Left lung (tissue), 10 donors: ENCODE data around the gene KIAA0513. TPM values are rescaled to one million over a fixed set of nuclear protein-coding genes. Genes with fewer than 3 reads are reported as not detected.
A peak's percentile ranks its signal among the peaks of the same experiment; 100 is the strongest.
"Not testable (repeated sequence)": the region's sequence is repeated elsewhere in the genome, so short reads cannot be mapped to it uniquely, and the experiment has no call there.

Source experiments
- ATAC-seq: fragments of 200-7000 bp; cut with Tn5 transposase; one replicate; pipeline ENCODE4 v1.9.1; 2020; ENCODE audit warnings: moderate library complexity
- DNase-seq, 4 donors: peaks; one replicate each; pipeline ENCODE4 v3.0.0-alpha.2; 2013 to 2020
- H3K27ac ChIP-seq, 2 donors: fragments of 200-600 bp; sonication (generic) in 1 of 2; one replicate each; pipeline versions ENCODE4 v1.5.0 to v1.8.0; 2020 to 2021
- H3K27me3 ChIP-seq, 2 donors: fragments of 200-600 bp; sonication (generic) in 1 of 2; one replicate each; pipeline versions ENCODE4 v1.5.0 to v1.8.0; 2020 to 2021
- H3K36me3 ChIP-seq, 2 donors: fragments of 200-600 bp; sonication (generic) in 1 of 2; one replicate each; pipeline versions ENCODE4 v1.5.0 to v1.8.0; 2020 to 2021
- H3K4me1 ChIP-seq, 2 donors: fragments of 200-600 bp; one replicate each; pipeline ENCODE4 v1.8.0; 2021
- H3K4me3 ChIP-seq, 2 donors: fragments of 200-600 bp; sonication (generic) in 1 of 2; one replicate each; pipeline versions ENCODE4 v1.5.0 to v1.8.0; 2020 to 2021; ENCODE audit warnings: mild to moderate bottlenecking in 1 of 2
- H3K9me3 ChIP-seq, 2 donors: fragments of 200-600 bp; sonication (generic) in 1 of 2; one replicate each; pipeline versions ENCODE4 v1.5.0 to v1.8.0; 2020 to 2021
- intact Hi-C, 2 donors: fragments of 100-400 bp; cut with DNase I; formaldehyde crosslinking; loops; one replicate each; pipeline versions ENCODE4 v1.11.2 to v1.14.2; 2022
- polyA plus RNA-seq, 6 donors: library from polyadenylated mRNA; unstranded; fragments of 120-200 nt; gene quantifications; one replicate each; pipeline ENCODE4 v1.2.1, GENCODE V29; 2013; ENCODE audit not compliant: insufficient read length in 6 of 6
- total RNA-seq, 2 donors: library from RNA; stranded (reverse); fragmentation: NEBNext Ultra II Directional; extraction: Animal tissue kit (Norgen Biotek cat#: 25700); gene quantifications; one replicate each; pipeline ENCODE4 v1.2.1, GENCODE V29; 2021
- TF ChIP-seq, protein P1 (sequence below), 2 donors: fragments of 200-600 bp; sonication (generic) in 1 of 2; IDR thresholded peaks; one replicate each; pipeline versions ENCODE4 v1.5.0 to v1.8.0; 2021; ENCODE audit warnings: antibody characterized with exemption in 2 of 2
- donor health status: DM: no; HTN: yes; CAD: no.
- donor health status: DM: no; HTN: no; CAD: no.

The KIAA0513 gene
- total and polyA plus RNA-seq, 8 donors, result 4.4 to 31.7 (median 7.6) TPM

DNA sequence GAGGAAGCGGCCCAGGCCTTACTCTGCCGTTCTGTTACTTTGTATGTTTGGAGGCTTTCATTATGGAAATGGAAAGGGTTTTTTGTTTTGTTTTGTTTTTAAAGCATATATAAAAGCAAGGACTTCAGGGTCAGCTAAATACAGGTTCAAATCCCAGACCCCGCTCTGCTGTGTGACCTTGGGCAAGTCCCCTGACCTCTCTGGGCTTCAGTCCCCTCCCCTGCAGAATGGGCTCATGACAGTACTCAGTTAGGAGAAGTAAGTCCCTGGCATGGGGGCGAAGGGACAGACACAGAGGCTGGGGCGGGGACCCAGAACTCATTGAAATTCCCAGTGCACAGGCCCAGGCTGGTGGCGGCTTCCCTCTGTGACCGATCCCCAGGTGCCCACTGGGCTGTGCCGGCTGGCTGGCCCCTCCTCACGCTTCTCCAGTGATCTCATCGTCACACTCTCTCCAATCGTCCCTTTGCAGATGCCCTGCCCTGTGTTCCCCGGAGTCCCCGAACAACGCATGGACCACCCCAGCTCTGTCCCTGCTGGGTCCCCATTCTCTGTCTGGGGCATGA lies 85.7 kb downstream of the KIAA0513 start:
- intact Hi-C loops, result loop anchor here in 1 of 2 donors (10.0 kb wide), 1 partner anchor 122 kb away; no protein-coding TSS in a partner anchor
- peaks cover 0 to 9% of the 10 kb centered on the region in 2 donors for H3K4me1 ChIP-seq
- ATAC-seq (no peak), DNase-seq (no peak)
- no peaks in the 10 kb centered on the region for H3K9me3 ChIP-seq
- H3K36me3 ChIP-seq, result no peaks in the 10 kb centered on the region
- no peak overlapping the region for H3K4me3 ChIP-seq
- TF ChIP-seq, protein P1, sequence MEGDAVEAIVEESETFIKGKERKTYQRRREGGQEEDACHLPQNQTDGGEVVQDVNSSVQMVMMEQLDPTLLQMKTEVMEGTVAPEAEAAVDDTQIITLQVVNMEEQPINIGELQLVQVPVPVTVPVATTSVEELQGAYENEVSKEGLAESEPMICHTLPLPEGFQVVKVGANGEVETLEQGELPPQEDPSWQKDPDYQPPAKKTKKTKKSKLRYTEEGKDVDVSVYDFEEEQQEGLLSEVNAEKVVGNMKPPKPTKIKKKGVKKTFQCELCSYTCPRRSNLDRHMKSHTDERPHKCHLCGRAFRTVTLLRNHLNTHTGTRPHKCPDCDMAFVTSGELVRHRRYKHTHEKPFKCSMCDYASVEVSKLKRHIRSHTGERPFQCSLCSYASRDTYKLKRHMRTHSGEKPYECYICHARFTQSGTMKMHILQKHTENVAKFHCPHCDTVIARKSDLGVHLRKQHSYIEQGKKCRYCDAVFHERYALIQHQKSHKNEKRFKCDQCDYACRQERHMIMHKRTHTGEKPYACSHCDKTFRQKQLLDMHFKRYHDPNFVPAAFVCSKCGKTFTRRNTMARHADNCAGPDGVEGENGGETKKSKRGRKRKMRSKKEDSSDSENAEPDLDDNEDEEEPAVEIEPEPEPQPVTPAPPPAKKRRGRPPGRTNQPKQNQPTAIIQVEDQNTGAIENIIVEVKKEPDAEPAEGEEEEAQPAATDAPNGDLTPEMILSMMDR (IDR thresholded peaks at IDR 0.05), result no peak
- no peak overlapping the region for H3K27ac ChIP-seq
- no peaks in the 10 kb centered on the region for H3K27me3 ChIP-seq

DNA sequence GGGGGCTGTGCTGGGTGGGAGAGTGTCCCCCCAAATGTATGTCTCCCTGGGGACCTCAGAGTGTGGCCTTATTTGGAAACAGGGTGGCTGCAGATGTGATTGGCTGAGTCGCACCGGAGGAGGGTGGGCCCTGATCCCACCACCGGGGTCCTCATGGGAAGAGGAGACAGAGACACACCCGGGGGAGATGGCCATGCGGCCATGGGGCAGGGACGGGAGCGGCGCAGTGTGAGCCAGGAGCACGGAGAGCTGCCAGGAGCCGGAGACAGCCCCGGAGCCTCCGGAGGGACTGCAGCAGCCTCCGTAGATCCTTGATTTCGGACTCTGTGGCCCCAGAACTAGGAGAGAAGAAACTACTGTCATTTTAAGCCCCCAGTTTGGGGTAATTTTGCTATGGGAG lies 86.3 kb downstream of the KIAA0513 start:
- ATAC-seq (no peak), DNase-seq (no peak)
- Histone ChIP-seq H3K36me3 (no peaks in the 10 kb centered on the region), H3K27ac (no peak overlapping the region), H3K4me3 (no peak overlapping the region), H3K4me1 (peaks cover 0 to 9% of the 10 kb centered on the region in 2 donors), H3K27me3 (no peaks in the 10 kb centered on the region), H3K9me3 (no peaks in the 10 kb centered on the region)
- TF ChIP-seq, protein P1 (IDR thresholded peaks at IDR 0.05), result no peak
- intact Hi-C loops, result loop anchor here in 1 of 2 donors (10.0 kb wide), 1 partner anchor 121 kb away; no protein-coding TSS in a partner anchor

DNA sequence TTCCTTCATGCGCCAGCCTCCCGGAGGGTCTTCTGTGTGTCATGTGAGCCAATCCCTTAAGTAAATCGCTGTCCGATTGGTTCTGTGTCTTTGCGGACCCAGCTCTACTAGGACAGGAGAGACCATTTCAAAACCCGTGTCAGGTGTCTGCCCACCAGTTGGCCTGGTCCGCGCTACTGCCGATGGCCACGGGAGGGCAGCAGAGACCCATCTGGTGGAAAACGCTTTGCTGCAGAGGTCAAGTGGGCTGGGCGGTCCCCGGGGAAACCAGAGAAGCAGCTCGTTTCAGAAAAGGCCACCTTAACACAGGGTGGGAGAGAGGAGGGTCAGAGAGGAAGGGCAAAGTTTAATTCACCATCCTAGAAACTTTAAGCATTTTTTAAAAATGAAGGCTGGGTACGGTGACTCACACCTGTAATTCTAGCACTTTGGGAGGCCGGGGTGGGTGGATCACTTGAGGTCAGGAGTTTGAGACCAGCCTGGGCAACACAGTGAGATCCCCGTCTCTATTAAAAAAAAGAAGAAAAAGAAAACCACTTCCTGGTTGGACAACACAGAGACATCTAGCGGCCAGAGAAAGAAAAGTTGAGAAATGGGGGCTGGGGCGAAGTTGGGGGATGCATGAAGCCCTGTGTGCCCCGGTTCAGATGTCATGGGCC lies 87.4 kb downstream of the KIAA0513 start:
- intact Hi-C loops, result loop anchor here in 1 of 2 donors (10.0 kb wide), 1 partner anchor 120 kb away; no protein-coding TSS in a partner anchor
- H3K9me3 ChIP-seq, result no peaks in the 10 kb centered on the region
- ATAC-seq (peak; percentile 97), DNase-seq (peak; percentile 77 to 96 (median 88))
- H3K36me3 ChIP-seq, result no peaks in the 10 kb centered on the region
- H3K4me3 ChIP-seq, result no peak overlapping the region
- peaks cover 0 to 9% of the 10 kb centered on the region in 2 donors for H3K4me1 ChIP-seq
- TF ChIP-seq, protein P1 (IDR thresholded peaks at IDR 0.05), result peak; percentile 95 to 98
- H3K27me3 ChIP-seq, result no peaks in the 10 kb centered on the region
- H3K27ac ChIP-seq, result peak overlapping the region in 1 of 2 donors; percentile 55

DNA sequence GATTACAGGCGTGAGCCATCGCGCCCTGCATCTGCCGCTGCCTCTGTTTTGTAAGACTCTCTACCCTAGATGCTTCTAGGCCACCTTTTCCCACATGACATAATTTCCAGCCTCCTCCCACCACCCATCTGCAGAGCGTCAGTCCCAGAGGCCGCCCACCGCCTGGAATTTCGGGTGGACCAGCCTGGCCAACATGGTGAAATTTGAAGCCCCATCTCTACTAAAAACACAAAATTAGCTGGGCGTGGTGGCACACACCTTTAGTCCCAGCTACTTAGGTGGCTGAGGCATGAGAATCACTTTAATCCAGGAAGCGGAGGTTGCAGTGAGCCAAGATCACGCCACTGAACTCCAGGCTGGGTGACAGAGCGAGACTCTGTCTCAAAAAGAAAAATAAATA lies 89.8 kb downstream of the KIAA0513 start:
- ATAC-seq (no peak), DNase-seq (no peak)
- no peak overlapping the region for H3K27ac ChIP-seq
- no peaks in the 10 kb centered on the region for H3K9me3 ChIP-seq
- intact Hi-C loops, result loop anchor here in 1 of 2 donors (10.0 kb wide), 1 partner anchor 117 kb away; no protein-coding TSS in a partner anchor
- peaks cover 0 to 9% of the 10 kb centered on the region in 2 donors for H3K4me1 ChIP-seq
- H3K4me3 ChIP-seq, result no peak overlapping the region
- H3K36me3 ChIP-seq, result no peaks in the 10 kb centered on the region
- TF ChIP-seq, protein P1 (IDR thresholded peaks at IDR 0.05), result no peak
- H3K27me3 ChIP-seq, result no peaks in the 10 kb centered on the region

DNA sequence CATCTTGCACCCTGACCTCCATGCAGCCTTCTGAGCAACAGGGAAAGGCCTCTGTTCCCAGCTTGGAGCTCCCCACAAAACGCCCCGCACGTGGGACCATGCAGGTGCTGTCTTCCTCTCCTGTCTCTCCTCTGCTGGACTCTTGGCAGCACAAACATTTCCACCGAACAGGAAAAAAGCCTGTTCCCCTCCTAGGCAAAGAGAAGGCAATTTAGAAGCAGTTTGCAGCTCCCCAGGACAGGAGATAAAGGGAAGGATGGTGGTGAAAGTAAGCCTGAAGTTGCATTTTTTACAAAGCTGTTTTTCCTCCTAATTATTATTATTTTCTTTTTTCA lies 92.4 kb downstream of the KIAA0513 start:
- ATAC-seq (no peak), DNase-seq (no peak)
- H3K27me3 ChIP-seq, result no peaks in the 10 kb centered on the region
- intact Hi-C loops, result no loop called here
- no peak overlapping the region for H3K27ac ChIP-seq
- no peak overlapping the region for H3K4me3 ChIP-seq
- H3K36me3 ChIP-seq, result no peaks in the 10 kb centered on the region
- H3K4me1 ChIP-seq, result peaks cover 0 to 12% of the 10 kb centered on the region in 2 donors
- no peaks in the 10 kb centered on the region for H3K9me3 ChIP-seq
- TF ChIP-seq, protein P1 (IDR thresholded peaks at IDR 0.05), result no peak

DNA sequence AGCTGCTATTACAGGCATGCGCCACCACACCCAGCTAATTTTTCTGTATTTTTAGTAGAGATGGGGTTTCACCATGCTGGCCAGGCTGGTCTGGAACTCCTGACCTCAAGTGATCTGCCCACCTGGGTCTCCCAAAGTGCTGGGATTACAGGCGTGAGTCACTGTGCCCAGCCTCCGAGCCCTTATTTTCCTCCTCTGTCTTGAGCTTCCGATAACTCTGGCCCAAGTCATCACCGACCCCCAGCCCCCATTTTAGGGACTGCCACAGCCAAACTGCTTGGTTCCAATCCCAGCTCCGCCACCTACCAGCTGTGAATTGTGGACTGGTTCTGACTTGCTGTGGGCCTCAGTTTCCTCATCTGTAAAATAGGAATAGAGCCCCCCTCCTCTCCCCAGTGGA lies 95.8 kb downstream of the KIAA0513 start:
- Histone ChIP-seq H3K27ac (peak overlapping the region; percentile 69 to 83), H3K4me1 (peaks cover 9 to 16% of the 10 kb centered on the region in 2 donors)
- intact Hi-C loops, H3K27me3 ChIP-seq, H3K4me3 ChIP-seq, H3K9me3 ChIP-seq, H3K36me3 ChIP-seq, DNase-seq, ATAC-seq: not testable (repeated sequence)
